HEK293T (cell line): ENCODE measurements around the gene APLN.

ENCODE experiments used
- CTCF ChIA-PET: fragments of 350-600 bp; formaldehyde crosslinking; extraction: SDS; loops from one replicate; lab custom pipeline; 2021; ENCODE audit warnings: antibody characterized with exemption, inconsistent platforms; lab: Yijun Ruan, JAX
- POLR2A ChIA-PET: fragments of 350-600 bp; formaldehyde crosslinking; extraction: SDS; loops from one replicate; lab custom pipeline; 2020; ENCODE audit warnings: antibody characterized with exemption, inconsistent platforms; lab: Yijun Ruan, JAX
- DNase-seq: peaks from one replicate; pipeline ENCODE4 v3.0.0; 2012; ENCODE audit warnings: mixed read lengths; ENCODE audit errors: extremely low spot score
- ARNT ChIP-seq: fragments of 450-650 bp; IDR thresholded peaks from 2 replicates; pipeline ENCODE4 v1.6.1; 2017; ENCODE audit warnings: mild to moderate bottlenecking
- BHLHE40 ChIP-seq: fragments of 450-650 bp; IDR thresholded peaks from 2 replicates; pipeline ENCODE4 v1.6.1; 2016; ENCODE audit warnings: mild to moderate bottlenecking, moderate library complexity, borderline replicate concordance
- CTBP1 ChIP-seq: fragments of 450-650 bp; IDR thresholded peaks from 2 replicates; pipeline ENCODE4 v1.6.1; 2016; ENCODE audit warnings: borderline replicate concordance
- ELF4 ChIP-seq: fragments of 450-650 bp; IDR thresholded peaks from 2 replicates; pipeline ENCODE4 v1.6.1; 2017; ENCODE audit warnings: antibody characterized with exemption
- FOXA1 ChIP-seq: fragments of 450-650 bp; IDR thresholded peaks from 2 replicates; pipeline ENCODE4 v1.6.1; 2016; ENCODE audit warnings: mild to moderate bottlenecking
- FOXK2 ChIP-seq: fragments of 450-650 bp; IDR thresholded peaks from 2 replicates; pipeline ENCODE4 v1.6.1; 2016; ENCODE audit warnings: mild to moderate bottlenecking
- FOXM1 ChIP-seq: fragments of 450-650 bp; IDR thresholded peaks from 2 replicates; pipeline ENCODE4 v1.6.1; 2017; ENCODE audit warnings: mild to moderate bottlenecking, borderline replicate concordance
- HDGF ChIP-seq: fragments of 450-650 bp; IDR thresholded peaks from 2 replicates; pipeline ENCODE4 v1.6.1; 2017; ENCODE audit warnings: antibody characterized with exemption, borderline replicate concordance
- L3MBTL2 ChIP-seq: fragments of 450-650 bp; conservative IDR thresholded peaks from 2 replicates; pipeline ENCODE4 v1.6.1; 2016; ENCODE audit warnings: mild to moderate bottlenecking
- LEF1 ChIP-seq: fragments of 450-650 bp; IDR thresholded peaks from 2 replicates; pipeline ENCODE4 v1.6.1; 2017; ENCODE audit warnings: mild to moderate bottlenecking, borderline replicate concordance
- NFRKB ChIP-seq: fragments of 450-650 bp; IDR thresholded peaks from 2 replicates; pipeline ENCODE4 v1.6.1; 2016; ENCODE audit warnings: mild to moderate bottlenecking, moderate library complexity
- SP1 ChIP-seq: fragments of 450-650 bp; IDR thresholded peaks from 2 replicates; pipeline ENCODE4 v1.6.1; 2017
- SUZ12 ChIP-seq: fragments of 450-650 bp; IDR thresholded peaks from 2 replicates; pipeline ENCODE4 v1.6.1; 2016; ENCODE audit warnings: mild to moderate bottlenecking
- TARDBP ChIP-seq: fragments of 450-650 bp; IDR thresholded peaks from 2 replicates; pipeline ENCODE4 v1.6.1; 2016
- ZNF384 ChIP-seq: fragments of 450-650 bp; IDR thresholded peaks from 2 replicates; pipeline ENCODE4 v1.6.1; 2016
- TF ChIP-seq, protein P1 (sequence below): fragments of 450-650 bp; IDR thresholded peaks from 2 replicates; pipeline ENCODE4 v1.6.1; 2016

APLN gene

GRCh38 chrX:129678614-129679195 lies 23.9 kb upstream of the APLN start:
- CTCF ChIA-PET, result interaction anchor here (0.7 kb wide), 1 partner anchor 48 kb away, joined by 3 read pairs; no protein-coding TSS in a partner anchor
- TF ChIP-seq LEF1 (no peak), CTBP1 (no peak)
- POLR2A ChIA-PET, result no interaction called here
- DNase-seq, result no peak

GRCh38 chrX:129667412-129667811 lies 12.7 kb upstream of the APLN start:
- ChIA-PET POLR2A (no interaction called here), CTCF (no interaction called here)
- no peak for TF ChIP-seq ZNF384
- no peak for DNase-seq

- no peak for DNase-seq
- TF ChIP-seq SP1 (no peak), ZNF384 (no peak), TARDBP (no peak), CTBP1 (no peak), SUZ12 (no peak), ARNT (no peak), FOXK2 (no peak), FOXA1 (no peak), ELF4 (no peak), HDGF (no peak), L3MBTL2 (no peak), BHLHE40 (no peak), LEF1 (no peak), NFRKB (no peak), FOXM1 (no peak)
- TF ChIP-seq, protein P1, sequence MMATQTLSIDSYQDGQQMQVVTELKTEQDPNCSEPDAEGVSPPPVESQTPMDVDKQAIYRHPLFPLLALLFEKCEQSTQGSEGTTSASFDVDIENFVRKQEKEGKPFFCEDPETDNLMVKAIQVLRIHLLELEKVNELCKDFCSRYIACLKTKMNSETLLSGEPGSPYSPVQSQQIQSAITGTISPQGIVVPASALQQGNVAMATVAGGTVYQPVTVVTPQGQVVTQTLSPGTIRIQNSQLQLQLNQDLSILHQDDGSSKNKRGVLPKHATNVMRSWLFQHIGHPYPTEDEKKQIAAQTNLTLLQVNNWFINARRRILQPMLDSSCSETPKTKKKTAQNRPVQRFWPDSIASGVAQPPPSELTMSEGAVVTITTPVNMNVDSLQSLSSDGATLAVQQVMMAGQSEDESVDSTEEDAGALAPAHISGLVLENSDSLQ, result no peak
- ChIA-PET CTCF (no interaction called here), POLR2A (no interaction called here)
These were observed 11.3 kb upstream of the APLN start for GRCh38 chrX:129665916-129666644.

DNA sequence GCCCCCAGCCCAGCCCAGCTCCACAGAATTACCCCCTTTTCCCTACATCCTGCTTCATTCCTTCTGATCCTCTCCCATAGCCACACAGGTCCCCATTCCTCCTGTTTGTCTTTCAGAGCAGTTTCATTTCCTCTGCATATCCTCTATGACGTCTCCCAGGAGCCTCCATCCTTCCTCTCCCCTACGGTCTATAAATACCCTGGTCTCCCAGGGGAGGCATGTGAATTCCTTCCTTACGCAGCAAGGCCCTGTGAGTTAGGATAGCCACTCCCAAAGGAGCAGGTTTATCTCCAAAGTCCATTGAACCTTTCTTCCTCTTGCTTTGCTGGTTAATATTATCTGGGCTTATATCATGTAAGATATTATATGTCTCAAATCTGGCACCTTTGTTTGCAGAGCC lies 8.4 kb upstream of the APLN start:
- DNase-seq, result no peak
- CTCF ChIA-PET, result no interaction called here
- TF ChIP-seq L3MBTL2 (no peak), CTBP1 (no peak), TARDBP (no peak), ZNF384 (no peak), ELF4 (no peak), SUZ12 (no peak), LEF1 (no peak), HDGF (no peak), SP1 (no peak), FOXK2 (no peak), BHLHE40 (no peak), NFRKB (no peak), FOXA1 (no peak), ARNT (no peak), FOXM1 (no peak)
- TF ChIP-seq, protein P1, result no peak
- POLR2A ChIA-PET, result no interaction called here

DNA sequence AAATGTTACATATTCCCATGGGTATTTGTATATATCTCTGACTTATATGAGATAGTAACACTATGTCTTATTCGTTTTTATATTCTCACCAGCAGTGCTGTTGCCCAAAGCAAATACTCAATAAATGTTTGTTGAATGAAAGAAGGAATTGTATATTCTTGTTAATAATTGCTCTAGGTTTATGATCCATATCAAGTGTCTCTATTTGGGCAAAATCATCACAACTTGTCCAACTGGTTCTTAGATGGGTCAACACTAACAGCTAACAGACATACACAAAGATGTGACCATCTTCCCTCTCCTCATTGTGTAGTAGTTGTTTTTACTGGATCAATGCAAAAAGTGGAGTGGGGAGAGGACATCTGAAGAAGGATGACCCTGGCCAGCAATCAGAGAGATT lies 6.6 kb upstream of the APLN start:
- no peak for TF ChIP-seq FOXM1
- DNase-seq, result no peak
- ChIA-PET POLR2A (no interaction called here), CTCF (interaction anchor here (0.8 kb wide), 1 partner anchor 22 kb away, joined by 3 read pairs; no protein-coding TSS in a partner anchor)

DNA sequence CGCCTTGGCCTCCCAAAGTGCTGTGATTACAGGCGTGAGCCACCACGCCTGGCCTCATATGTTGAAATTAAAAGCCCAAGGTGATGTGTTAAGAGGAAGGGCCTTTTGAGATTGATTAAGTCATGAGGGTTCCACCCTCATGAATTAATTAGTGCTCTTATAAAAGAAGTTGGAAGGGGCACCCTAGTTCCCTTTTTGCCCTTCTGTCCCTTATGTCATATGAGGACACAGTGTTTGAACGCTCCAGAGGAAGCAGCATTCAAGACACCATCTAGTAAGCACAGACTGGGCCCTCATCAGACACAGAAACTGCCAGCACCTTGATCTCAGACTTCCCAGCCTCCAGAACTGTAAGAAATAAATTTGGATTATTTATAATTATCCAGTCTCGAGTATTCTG lies 5.1 kb upstream of the APLN start:
- POLR2A ChIA-PET, result no interaction called here
- TF ChIP-seq HDGF, result no peak
- no peak for TF ChIP-seq LEF1
- TF ChIP-seq, protein P1, result no peak
- TF ChIP-seq NFRKB, result no peak
- no peak for TF ChIP-seq FOXA1
- no peak for TF ChIP-seq SUZ12
- no peak for TF ChIP-seq TARDBP
- no peak for TF ChIP-seq ELF4
- no peak for TF ChIP-seq BHLHE40
- CTCF ChIA-PET, result no interaction called here
- DNase-seq, result no peak

GRCh38 chrX:129659141-129659540 lies 4.4 kb upstream of the APLN start:
- TF ChIP-seq BHLHE40, result no peak
- TF ChIP-seq ELF4, result no peak
- TF ChIP-seq HDGF, result no peak
- TF ChIP-seq LEF1, result no peak
- TF ChIP-seq TARDBP, result no peak
- TF ChIP-seq CTBP1, result no peak
- no peak for TF ChIP-seq ZNF384
- no peak for TF ChIP-seq NFRKB
- TF ChIP-seq FOXA1, result no peak
- TF ChIP-seq, protein P1, result no peak
- TF ChIP-seq FOXK2, result no peak
- no peak for TF ChIP-seq FOXM1
- no peak for TF ChIP-seq SP1
- TF ChIP-seq SUZ12, result no peak
- no peak for TF ChIP-seq L3MBTL2

More at GRCh38 chrX:129659141-129659540, 4.4 kb upstream of the APLN start:
- ChIA-PET POLR2A (no interaction called here), CTCF (no interaction called here)
- DNase-seq, result no peak
